SK-N-SH treated with all-trans-retinoic acid at 6 μM for 48 hours (cell line): ENCODE measurements around the gene MYL6B.

Experiments used
- ATAC-seq: fragments of 200-7000 bp; cut with Tn5 transposase; 3 replicates; pipeline ENCODE4 v1.9.1; 2020; ENCODE audit warnings: mild to moderate bottlenecking, moderate library complexity
- ARNTL ChIP-seq: fragments of 450-650 bp; formaldehyde crosslinking; IDR thresholded peaks from 2 replicates; pipeline ENCODE4 v1.5.0; 2020; ENCODE audit warnings: low read depth, mild to moderate bottlenecking, moderate library complexity, borderline replicate concordance
- BACH2 ChIP-seq: fragments of 250-450 bp; sonication (Bioruptor Pico); IDR thresholded peaks from 2 replicates; pipeline ENCODE4 v1.9.0; 2021; ENCODE audit warnings: mild to moderate bottlenecking, borderline replicate concordance
- CREB5 ChIP-seq: fragments of 250-450 bp; sonication (Bioruptor Pico); IDR thresholded peaks from 2 replicates; pipeline ENCODE4 v1.5.1; 2020; ENCODE audit warnings: low read depth, mild to moderate bottlenecking, moderate library complexity
- CSRNP3 ChIP-seq: fragments of 250-450 bp; sonication (Bioruptor Pico); IDR thresholded peaks from 2 replicates; pipeline ENCODE4 v1.5.1; 2021; ENCODE audit warnings: mild to moderate bottlenecking, moderate library complexity
- GLIS3 ChIP-seq: fragments of 250-450 bp; sonication (Bioruptor Pico); IDR thresholded peaks from 2 replicates; pipeline ENCODE4 v1.5.0; 2020; ENCODE audit warnings: mild to moderate bottlenecking, moderate library complexity
- ISL1 ChIP-seq: fragments of 250-450 bp; sonication (Bioruptor Pico); IDR thresholded peaks from 2 replicates; pipeline ENCODE4 v2.1.2; 2022; ENCODE audit warnings: mild to moderate bottlenecking, moderate library complexity
- OSR1 ChIP-seq: fragments of 250-450 bp; sonication (Bioruptor Pico); IDR thresholded peaks from 2 replicates; pipeline ENCODE4 v1.8.0; 2022; ENCODE audit warnings: moderate library complexity, mild to moderate bottlenecking, inconsistent platforms
- PATZ1 ChIP-seq: fragments of 250-450 bp; sonication (Bioruptor Pico); IDR thresholded peaks from 2 replicates; pipeline ENCODE4 v1.8.0; 2020; ENCODE audit warnings: mild to moderate bottlenecking, moderate library complexity, borderline replicate concordance
- POU6F1 ChIP-seq: fragments of 250-450 bp; sonication (Bioruptor Pico); IDR thresholded peaks from 2 replicates; pipeline ENCODE4 v1.8.0; 2021; ENCODE audit warnings: low read depth, mild to moderate bottlenecking, moderate library complexity, borderline replicate concordance
- RARB ChIP-seq: fragments of 250-450 bp; sonication (Bioruptor Pico); IDR thresholded peaks from 2 replicates; pipeline ENCODE4 v1.8.0; 2021; ENCODE audit warnings: mild to moderate bottlenecking, moderate library complexity
- SNAI2 ChIP-seq: fragments of 250-450 bp; sonication (Bioruptor Pico); IDR thresholded peaks from 2 replicates; pipeline ENCODE4 v1.5.0; 2020; ENCODE audit warnings: mild to moderate bottlenecking, moderate library complexity
- TCF4 ChIP-seq: fragments of 250-450 bp; sonication (Bioruptor Pico); IDR thresholded peaks from 2 replicates; pipeline ENCODE4 v1.8.0; 2021; ENCODE audit warnings: mild to moderate bottlenecking, moderate library complexity, borderline replicate concordance
- TOX ChIP-seq: fragments of 250-450 bp; sonication (Bioruptor Pico); IDR thresholded peaks from 2 replicates; pipeline ENCODE4 v1.8.0; 2021; ENCODE audit warnings: mild to moderate bottlenecking, moderate library complexity, borderline replicate concordance
- TSHZ2 ChIP-seq: fragments of 250-450 bp; sonication (Bioruptor Pico); IDR thresholded peaks from 2 replicates; pipeline ENCODE4 v1.5.0; 2020; ENCODE audit warnings: mild to moderate bottlenecking, moderate library complexity
- ZC3H10 ChIP-seq: fragments of 250-450 bp; sonication (Bioruptor Pico); IDR thresholded peaks from 2 replicates; pipeline ENCODE4 v1.5.1; 2021; ENCODE audit warnings: mild to moderate bottlenecking, moderate library complexity
- ZFP3 ChIP-seq: fragments of 250-450 bp; sonication (Bioruptor Pico); IDR thresholded peaks from 2 replicates; pipeline ENCODE4 v1.5.0; 2020; ENCODE audit warnings: mild to moderate bottlenecking, moderate library complexity
- ZFP30 ChIP-seq: fragments of 450-650 bp; formaldehyde crosslinking; IDR thresholded peaks from 2 replicates; pipeline ENCODE4 v1.5.0; 2022; ENCODE audit warnings: mild to moderate bottlenecking, moderate library complexity
- ZNF565 ChIP-seq: fragments of 450-650 bp; formaldehyde crosslinking; conservative IDR thresholded peaks from 2 replicates; pipeline ENCODE4 v1.5.0; 2020; ENCODE audit warnings: low read depth, mild to moderate bottlenecking, moderate library complexity
- ZNF70 ChIP-seq: fragments of 450-650 bp; formaldehyde crosslinking; IDR thresholded peaks from 2 replicates; pipeline ENCODE4 v1.5.0; 2020; ENCODE audit warnings: mild to moderate bottlenecking, moderate library complexity
- ZNF8 ChIP-seq: fragments of 450-650 bp; formaldehyde crosslinking; IDR thresholded peaks from 2 replicates; pipeline ENCODE4 v1.5.0; 2020; ENCODE audit warnings: mild to moderate bottlenecking, moderate library complexity

The MYL6B gene

GRCh38 chr12:56104815-56105608 lies 47.4 kb upstream of the MYL6B start:
- TF ChIP-seq GLIS3 (no peak), ISL1 (CRISPR knock-in tag) (no peak), ZFP30 (CRISPR knock-in tag) (no peak), ZFP3 (CRISPR knock-in tag) (no peak), SNAI2 (CRISPR knock-in tag) (no peak), POU6F1 (CRISPR knock-in tag) (no peak), TSHZ2 (CRISPR knock-in tag) (no peak), ZC3H10 (no peak), OSR1 (CRISPR knock-in tag) (no peak), PATZ1 (CRISPR knock-in tag) (no peak), BACH2 (CRISPR knock-in tag) (no peak), ZNF8 (CRISPR knock-in tag) (no peak), ZNF565 (no peak), CREB5 (CRISPR knock-in tag) (no peak), ZNF70 (CRISPR knock-in tag) (no peak), TOX (CRISPR knock-in tag) (no peak), TCF4 (no peak), ARNTL (CRISPR knock-in tag) (no peak)
- ATAC-seq = peak; percentile 40

GRCh38 chr12:56105609-56105902 lies 46.8 kb upstream of the MYL6B start:
- TF ChIP-seq ZFP3 (CRISPR knock-in tag) = no peak
- no peak for TF ChIP-seq ARNTL (CRISPR knock-in tag)
- TF ChIP-seq CSRNP3 (CRISPR knock-in tag) = no peak
- TF ChIP-seq PATZ1 (CRISPR knock-in tag) = no peak
- no peak for TF ChIP-seq RARB (CRISPR knock-in tag)
- no peak for ATAC-seq
